Lower leg skin (tissue), 3 donors: ENCODE data around the gene ETV2.

ENCODE experiments used
- CTCF ChIP-seq, 3 donors: fragments of 450-650 bp; IDR thresholded peaks; one replicate each; pipeline ENCODE4 v1.5.1; 2016; ENCODE audit warnings: antibody characterized with exemption in 3 of 3, mild to moderate bottlenecking in 3 of 3, moderate library complexity in 2 of 3
- POLR2A ChIP-seq, 2 donors: fragments of 450-650 bp; IDR thresholded peaks; one replicate each; pipeline ENCODE4 v1.6.1; 2016 to 2017; ENCODE audit warnings: antibody characterized with exemption in 2 of 2, mild to moderate bottlenecking in 1 of 2, moderate library complexity in 1 of 2

GRCh38 chr19:35609851-35610353 lies 31.6 kb upstream of the ETV2 start:
- no peak for TF ChIP-seq CTCF (IDR thresholded peaks at IDR 0.05)
- no peak for TF ChIP-seq POLR2A (IDR thresholded peaks at IDR 0.05)
